MCF 10A (cell line): ENCODE data around the gene ZNF407. TPM values are rescaled to one million over a fixed set of nuclear protein-coding genes. Genes with fewer than 3 reads are reported as not detected.

Source experiments
- BruUV-seq: library from RNA; stranded (reverse); fragments of 400-500 nt; replicated peaks from 2 replicates; lab custom pipeline; 2021; lab: Mats Ljungman, UMichigan
- CTCF ChIA-PET: fragments of 300-600 bp; sonication (Branson Sonifier 250); formaldehyde crosslinking; extraction: SDS; loops from one replicate; lab custom pipeline; 2021; ENCODE audit warnings: antibody characterized with exemption, inconsistent platforms; lab: Yijun Ruan, JAX
- POLR2A ChIA-PET: fragments of 300-600, 350-650 bp; sonication (Branson Sonifier 250); formaldehyde crosslinking; extraction: SDS; loops from one replicate; lab custom pipeline; 2020; ENCODE audit warnings: antibody characterized with exemption, inconsistent platforms; lab: Yijun Ruan, JAX
- DNase-seq: peaks from one replicate; pipeline ENCODE4 v3.0.0-alpha.2; 2018; ENCODE audit not compliant: unreplicated experiment
- H3K27ac Mint-ChIP-seq: one replicate; pipeline ENCODE4 v1.8.0; 2022; ENCODE audit warnings: mild to moderate bottlenecking, low read depth, mixed read lengths; ENCODE audit not compliant: unreplicated experiment
- H3K27me3 Mint-ChIP-seq: one replicate; pipeline ENCODE4 v1.8.0; 2022; ENCODE audit warnings: mixed read lengths; ENCODE audit not compliant: insufficient read depth, unreplicated experiment
- H3K36me3 Mint-ChIP-seq: one replicate; pipeline ENCODE4 v1.8.0; 2022; ENCODE audit warnings: mild to moderate bottlenecking, moderate library complexity, mixed read lengths; ENCODE audit not compliant: insufficient read depth, unreplicated experiment
- H3K4me1 Mint-ChIP-seq: one replicate; pipeline ENCODE4 v1.8.0; 2022; ENCODE audit warnings: mixed read lengths; ENCODE audit not compliant: insufficient read depth, unreplicated experiment
- H3K4me3 Mint-ChIP-seq: one replicate; pipeline ENCODE4 v1.8.0; 2022; ENCODE audit warnings: mild to moderate bottlenecking, moderate library complexity, mixed read lengths; ENCODE audit not compliant: unreplicated experiment
- H3K9me3 Mint-ChIP-seq: one replicate; pipeline ENCODE4 v1.8.0; 2022; ENCODE audit warnings: mixed read lengths; ENCODE audit not compliant: unreplicated experiment
- CTCF ChIP-seq: fragments of 200-600 bp; IDR thresholded peaks from one replicate; pipeline ENCODE4 v1.8.0; 2022; ENCODE audit warnings: antibody characterized with exemption, mild to moderate bottlenecking; ENCODE audit not compliant: unreplicated experiment
- intact Hi-C: fragments of 100-400 bp; cut with micrococcal nuclease; formaldehyde crosslinking; loops from 2 replicates; pipeline ENCODE4 v1.14.1; 2022
- total RNA-seq: library from RNA; stranded (reverse); gene quantifications from 2 replicates; pipeline ENCODE4 v1.2.3, GENCODE V29; 2022

Gene ZNF407
- total RNA-seq, 1 experiment from 2014 or later = 9.5 TPM

DNA sequence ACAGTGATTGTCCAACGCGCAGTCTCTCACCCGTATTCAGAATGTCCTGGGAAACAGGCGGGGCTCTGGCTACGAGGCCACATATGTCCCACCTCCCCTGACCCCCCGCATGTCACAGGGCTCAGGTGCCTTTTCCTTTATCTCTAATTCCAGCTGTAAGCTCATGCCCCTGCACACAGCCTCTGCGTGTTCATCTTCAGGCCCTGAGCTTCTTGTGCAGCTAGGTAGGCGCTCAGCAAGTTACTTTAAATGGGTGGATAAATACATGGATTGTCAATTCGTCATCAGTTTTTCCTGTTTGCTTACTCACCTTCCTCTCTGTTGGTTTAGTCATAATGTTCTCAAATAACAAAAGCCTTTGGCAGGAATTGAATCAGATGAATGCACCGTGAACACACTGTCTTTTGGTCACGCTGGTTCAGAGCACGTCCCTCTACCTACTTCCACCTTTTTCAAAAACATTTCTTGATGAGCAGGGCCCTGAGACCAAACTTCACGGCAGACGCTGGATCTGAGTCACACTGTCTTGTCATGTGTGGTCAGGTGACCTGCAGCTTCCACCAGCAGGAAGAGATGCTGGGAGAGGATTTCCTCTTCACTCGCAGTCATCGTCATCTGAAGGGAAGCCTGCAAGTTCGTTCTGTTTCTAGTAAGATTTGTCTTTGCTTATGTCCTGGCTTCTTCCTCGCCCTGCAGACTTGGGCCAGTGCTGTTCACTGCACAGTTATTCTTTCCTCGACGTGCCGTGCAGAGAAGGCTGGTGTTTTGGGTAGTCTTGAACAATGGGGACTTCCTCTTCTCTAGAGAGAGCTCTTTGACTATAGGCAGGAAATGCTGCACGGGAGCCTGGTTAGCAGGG is 473.2 kb downstream of the ZNF407 start:
- H3K27me3 Mint-ChIP-seq = no peaks in the 10 kb centered on the region
- peak overlapping the region; percentile 59 for H3K4me3 Mint-ChIP-seq
- no peak for TF ChIP-seq CTCF
- peak overlapping the region; percentile 93 for H3K27ac Mint-ChIP-seq
- CTCF ChIA-PET = interaction anchor here (0.5 to 1.2 kb wide), 2 partner anchors 29 to 1171 kb away, joined by 4 to 5 read pairs; no protein-coding TSS in a partner anchor
- peak; percentile 86 for DNase-seq
- POLR2A ChIA-PET = interaction anchor here (0.5 to 1.5 kb wide), 8 partner anchors 12 to 386 kb away, joined by 3 to 4 read pairs (median 3); partner anchors contain the start of gene TSHZ1
- H3K9me3 Mint-ChIP-seq = no peaks in the 10 kb centered on the region
- peaks cover 11% of the 10 kb centered on the region for H3K4me1 Mint-ChIP-seq
- BruUV-seq = TSS peak; percentile 32
- intact Hi-C loops = loop anchor here (1.0 to 5.0 kb wide), 2 partner anchors 141 to 176 kb away; partner anchors contain the start of gene TSHZ1
- H3K36me3 Mint-ChIP-seq = no peaks in the 10 kb centered on the region

DNA sequence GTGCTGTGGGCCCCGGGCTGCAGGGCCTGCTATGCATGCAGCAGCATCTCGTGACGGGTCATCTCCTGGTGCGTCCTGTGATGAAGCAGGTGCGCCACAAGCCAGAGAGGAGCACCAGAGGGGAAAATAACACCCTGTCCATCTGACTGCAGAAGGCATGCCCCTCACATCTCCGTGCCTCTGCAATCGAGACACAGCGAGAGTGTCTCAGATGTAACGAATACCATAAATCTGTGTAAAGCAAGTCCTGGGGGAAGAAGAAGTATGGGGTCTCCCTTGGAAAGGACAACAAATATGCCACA is 473.8 kb downstream of the ZNF407 start:
- BruUV-seq = no TSS peak
- intact Hi-C loops = loop anchor here (5.0 kb wide), 1 partner anchor 141 kb away; the partner anchor contains the start of gene TSHZ1
- H3K36me3 Mint-ChIP-seq = no peaks in the 10 kb centered on the region
- H3K4me1 Mint-ChIP-seq = peaks cover 11% of the 10 kb centered on the region
- no peak for DNase-seq
- H3K4me3 Mint-ChIP-seq = peak overlapping the region; percentile 59
- H3K9me3 Mint-ChIP-seq = no peaks in the 10 kb centered on the region
- no peak overlapping the region for H3K27ac Mint-ChIP-seq
- ChIA-PET CTCF (no interaction called here), POLR2A (interaction anchor here (0.5 to 1.5 kb wide), 6 partner anchors 15 to 163 kb away, joined by 3 to 4 read pairs (median 4); partner anchors contain the start of gene TSHZ1)
- no peak for TF ChIP-seq CTCF
- H3K27me3 Mint-ChIP-seq = no peaks in the 10 kb centered on the region

DNA sequence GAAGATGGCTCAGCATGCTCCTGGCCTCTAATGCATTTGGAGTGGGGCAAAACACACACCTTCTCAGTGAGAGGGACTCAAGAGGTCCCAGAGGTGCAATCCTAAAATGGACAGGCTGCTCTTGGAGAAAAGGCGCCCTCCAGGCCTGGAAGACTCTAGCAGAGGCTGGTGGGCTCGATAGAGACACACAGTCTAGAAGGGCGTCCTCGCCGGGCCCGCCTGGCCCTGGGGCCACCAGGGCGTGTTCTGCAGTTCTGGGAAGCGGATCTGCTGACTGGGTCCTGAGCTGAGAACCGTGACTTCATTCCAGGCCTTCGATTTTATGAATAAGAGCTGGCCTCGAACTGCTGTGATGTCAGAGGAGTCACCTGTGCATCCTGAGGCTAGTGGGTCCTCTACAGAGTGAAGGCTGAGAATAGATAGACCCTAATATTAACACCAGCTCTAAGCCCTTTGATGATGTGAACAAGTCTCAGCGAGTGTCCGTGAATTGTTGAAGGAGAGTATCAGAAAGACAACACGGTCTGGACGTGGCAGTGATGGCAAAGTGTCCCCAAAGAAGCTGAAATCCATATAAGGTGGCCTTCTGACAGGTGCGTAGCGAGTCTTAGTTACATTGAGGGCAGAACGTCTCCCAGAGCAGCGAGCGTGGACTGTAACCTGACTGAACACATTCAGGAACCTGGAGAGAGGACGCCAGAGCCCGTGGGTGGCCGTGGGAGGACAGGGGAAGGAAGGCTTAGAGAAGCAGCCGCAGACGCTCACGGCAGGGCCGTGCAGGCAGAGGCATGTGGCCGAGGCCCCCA is 474.4 kb downstream of the ZNF407 start:
- H3K4me3 Mint-ChIP-seq = no peak overlapping the region
- peaks cover 11% of the 10 kb centered on the region for H3K4me1 Mint-ChIP-seq
- TF ChIP-seq CTCF = no peak
- no peak overlapping the region for H3K27ac Mint-ChIP-seq
- BruUV-seq = no TSS peak
- POLR2A ChIA-PET = interaction anchor here (0.5 to 1.4 kb wide), 4 partner anchors 18 to 134 kb away, joined by 3 to 4 read pairs (median 3); no protein-coding TSS in a partner anchor
- intact Hi-C loops = loop anchor here (5.0 kb wide), 1 partner anchor 140 kb away; the partner anchor contains the start of gene TSHZ1
- peaks cover 1% of the 10 kb centered on the region for H3K9me3 Mint-ChIP-seq
- CTCF ChIA-PET = no interaction called here
- no peaks in the 10 kb centered on the region for H3K27me3 Mint-ChIP-seq
- H3K36me3 Mint-ChIP-seq = no peaks in the 10 kb centered on the region
- no peak for DNase-seq
